NB4 (cell line): ENCODE results near the gene ACOXL.

Experiments
- DNase-seq: peaks from one replicate; pipeline ENCODE4 v3.0.0; 2010; ENCODE audit warnings: low read depth
- H3K4me3 ChIP-seq: one replicate; pipeline ENCODE4 v1.5.1; 2011; ENCODE audit warnings: mild to moderate bottlenecking, low read depth, low read length, moderate library complexity
- CTCF ChIP-seq: IDR thresholded peaks from one replicate; pipeline ENCODE4 v1.5.1; 2012; ENCODE audit warnings: low read depth, low read length
- MAX ChIP-seq: IDR thresholded peaks from 2 replicates; pipeline ENCODE4 v1.6.1; 2011; ENCODE audit warnings: low read depth, low read length
- MYC ChIP-seq: IDR thresholded peaks from 2 replicates; pipeline ENCODE4 v1.6.1; 2011; ENCODE audit warnings: low read depth, low read length
- POLR2A ChIP-seq: IDR thresholded peaks from 2 replicates; pipeline ENCODE4 v1.6.1; 2011; ENCODE audit warnings: mild to moderate bottlenecking; ENCODE audit not compliant: insufficient read length; ENCODE audit errors: extremely low read depth

Gene ACOXL

GRCh38 chr2:110843496-110843895, 111.1 kb downstream of the ACOXL start:
- no peak overlapping the region for H3K4me3 ChIP-seq
- TF ChIP-seq MAX (peak; percentile 50; the same call in 1 of the 2 replicates), CTCF (no peak), MYC (peak; percentile 36)
- peak; percentile 69 for DNase-seq

- DNase-seq: no peak
- TF ChIP-seq POLR2A: no peak
- no peak overlapping the region for H3K4me3 ChIP-seq
These were observed 111.7 kb downstream of the ACOXL start for GRCh38 chr2:110843959-110844510.

- DNase-seq: no peak
- TF ChIP-seq CTCF (no peak), MYC (no peak), MAX (no peak), POLR2A (no peak)
- no peak overlapping the region for H3K4me3 ChIP-seq
These were observed 115.3 kb downstream of the ACOXL start for GRCh38 chr2:110847651-110848050.

GRCh38 chr2:110848071-110848470, 115.7 kb downstream of the ACOXL start:
- TF ChIP-seq POLR2A: no peak
- TF ChIP-seq MYC: no peak
- TF ChIP-seq CTCF: no peak
- no peak for TF ChIP-seq MAX
- no peak for DNase-seq
- H3K4me3 ChIP-seq: no peak overlapping the region

GRCh38 chr2:110848519-110849030, 116.2 kb downstream of the ACOXL start:
- TF ChIP-seq CTCF (no peak), MYC (no peak), MAX (no peak), POLR2A (no peak)
- no peak overlapping the region for H3K4me3 ChIP-seq

GRCh38 chr2:110851531-110851930, 119.2 kb downstream of the ACOXL start:
- no peak for DNase-seq
- H3K4me3 ChIP-seq: no peak overlapping the region
- no peak for TF ChIP-seq MYC
- no peak for TF ChIP-seq CTCF
- no peak for TF ChIP-seq MAX
- TF ChIP-seq POLR2A: no peak

More at GRCh38 chr2:110848519-110849030, 116.2 kb downstream of the ACOXL start:
- no peak for DNase-seq
